HCT116 (cell line): Measurements from ENCODE around the gene ABTB2. TPM values are rescaled to one million over a fixed set of nuclear protein-coding genes. Genes with fewer than 3 reads are reported as not detected.

Source experiments
- ATAC-seq: fragments of 200-7000 bp; cut with Tn5 transposase; 2 replicates; pipeline ENCODE4 v1.9.1; 2020; ENCODE audit warnings: mild to moderate bottlenecking, moderate library complexity
- BruUV-seq: library from RNA; stranded (reverse); fragments of 400-500 nt; replicated peaks from 2 replicates; lab custom pipeline; 2021; lab: Mats Ljungman, UMichigan
- CTCF ChIA-PET: fragments of 300-600 bp; sonication (Branson Sonifier 250); formaldehyde crosslinking; loops from one replicate; lab custom pipeline; 2021; ENCODE audit warnings: antibody characterized with exemption; lab: Charles Lee
- POLR2A ChIA-PET: fragments of 300-600, 350-600 bp; sonication (Branson Sonifier 250); formaldehyde crosslinking; loops from one replicate; lab custom pipeline; 2021; ENCODE audit warnings: antibody characterized with exemption; lab: Charles Lee
- RAD21 ChIA-PET, 2 experiments: fragments of 300-600 bp; sonication (Branson Sonifier 250); formaldehyde crosslinking; loops; one replicate each; lab custom pipeline; 2023; ENCODE audit warnings: low total read pairs in 2 of 2; ENCODE audit not compliant: uncharacterized antibody in 2 of 2, unreplicated experiment in 2 of 2, low non-redundant PET in 1 of 2; lab: Charles Lee
- DNase-seq: peaks from one replicate; pipeline ENCODE4 v3.0.0-alpha.2; 2010; ENCODE audit warnings: low read depth, low spot score
- H2AFZ ChIP-seq: fragments of 200-600 bp; shearing (Covaris generic), sonication (generic); 2 replicates; pipeline ENCODE4 v1.6.1; 2017; ENCODE audit warnings: low read depth, mixed run types, mixed read lengths, antibody characterized with exemption, low read length; ENCODE audit not compliant: poor library complexity, severe bottlenecking
- H3K27ac ChIP-seq: 2 replicates; pipeline ENCODE4 v1.5.1; 2012; ENCODE audit warnings: low read depth, low read length
- H3K27me3 ChIP-seq: fragments of 200-600 bp; sonication (generic); 2 replicates; pipeline ENCODE4 v1.6.1; 2016; ENCODE audit warnings: mixed run types, low read length, mixed read lengths; ENCODE audit not compliant: insufficient read depth
- H3K36me3 ChIP-seq, 2 experiments: fragments of 200-500 bp in 1 of 2; fragments of 200-600 bp in 1 of 2; sonication (Bioruptor generic) in 1 of 2; sonication (generic) in 1 of 2; 2 replicates each; pipeline versions ENCODE4 v1.5.1 to v1.6.1; 2014 to 2016; ENCODE audit warnings: low read length in 2 of 2, inconsistent platforms in 1 of 2, mixed read lengths in 1 of 2, mixed run types in 1 of 2; ENCODE audit not compliant: insufficient read depth in 2 of 2, control insufficient read depth in 1 of 2
- H3K4me1 ChIP-seq, 2 experiments: fragments of 200-600 bp in 1 of 2; sonication (generic) in 1 of 2; 2 replicates each; pipeline versions ENCODE4 v1.5.1 to v1.6.1; 2012 to 2017; ENCODE audit warnings: low read length in 2 of 2, inconsistent platforms in 1 of 2, mild to moderate bottlenecking in 1 of 2, mixed read lengths in 1 of 2, mixed run types in 1 of 2, moderate library complexity in 1 of 2; ENCODE audit not compliant: insufficient read depth in 2 of 2, control insufficient read depth in 1 of 2
- H3K4me2 ChIP-seq: fragments of 200-600 bp; sonication (generic); 2 replicates; pipeline ENCODE4 v1.6.1; 2017; ENCODE audit warnings: mixed run types, low read length, mixed read lengths
- H3K4me3 ChIP-seq, 2 experiments: fragments of 200-600 bp in 1 of 2; sonication (generic) in 1 of 2; replicated peaks in 1 of 2; 2 replicates each; pipeline ENCODE4 v1.5.1; 2011 to 2016; ENCODE audit warnings: low read length in 2 of 2, control low read depth in 1 of 2, low read depth in 1 of 2, mild to moderate bottlenecking in 1 of 2, mixed read lengths in 1 of 2, mixed run types in 1 of 2
- H3K79me2 ChIP-seq: fragments of 200-600 bp; sonication (generic); 2 replicates; pipeline ENCODE4 v1.6.1; 2017; ENCODE audit warnings: mild to moderate bottlenecking, mixed run types, low read length, moderate library complexity, mixed read lengths; ENCODE audit not compliant: insufficient read depth
- H3K9ac ChIP-seq: fragments of 200-600 bp; sonication (generic); 2 replicates; pipeline ENCODE4 v1.6.1; 2016; ENCODE audit warnings: low read length, mixed read lengths
- H3K9me2 ChIP-seq: fragments of 200-600 bp; sonication (generic), shearing (Covaris generic); 2 replicates; pipeline ENCODE4 v1.6.1; 2017; ENCODE audit warnings: mixed run types, mild to moderate bottlenecking, moderate library complexity; ENCODE audit not compliant: insufficient read depth
- H3K9me3 ChIP-seq, 2 experiments: fragments of 200-500 bp in 1 of 2; fragments of 200-600 bp in 1 of 2; sonication (Bioruptor generic) in 1 of 2; sonication (generic) in 1 of 2; 2 replicates each; pipeline ENCODE4 v1.6.1; 2014 to 2017; ENCODE audit warnings: low read length in 2 of 2, mixed read lengths in 2 of 2, inconsistent platforms in 1 of 2, low read depth in 1 of 2, mild to moderate bottlenecking in 1 of 2, mixed run types in 1 of 2, moderate library complexity in 1 of 2; ENCODE audit not compliant: control insufficient read depth in 1 of 2, insufficient read depth in 1 of 2
- H4K20me1 ChIP-seq: fragments of 200-600 bp; sonication (generic), shearing (Covaris generic); 2 replicates; pipeline ENCODE4 v1.6.1; 2017; ENCODE audit warnings: mixed run types, mild to moderate bottlenecking, moderate library complexity; ENCODE audit not compliant: insufficient read depth
- CBX3 ChIP-seq: IDR thresholded peaks from 2 replicates; pipeline ENCODE4 v1.6.1; 2012; ENCODE audit warnings: low read depth
- CTCF ChIP-seq, 3 experiments: fragments of 200-600 bp in 1 of 3; sonication (generic) in 1 of 3; IDR thresholded peaks in 2 of 3; conservative IDR thresholded peaks in 1 of 3; 2 replicates each; pipeline ENCODE4 v1.5.1; 2012 to 2017; ENCODE audit warnings: low read depth in 2 of 3, low read length in 2 of 3, antibody characterized with exemption in 1 of 3, borderline replicate concordance in 1 of 3, control low read depth in 1 of 3, mild to moderate bottlenecking in 1 of 3, mixed read lengths in 1 of 3, mixed run types in 1 of 3, moderate library complexity in 1 of 3; ENCODE audit not compliant: insufficient read depth in 1 of 3
- ELF1 ChIP-seq: IDR thresholded peaks from 2 replicates; pipeline ENCODE4 v1.6.1; 2012; ENCODE audit warnings: low read depth, borderline replicate concordance
- JUND ChIP-seq: IDR thresholded peaks from 2 replicates; pipeline ENCODE4 v1.6.1; 2012
- REST ChIP-seq: IDR thresholded peaks from 2 replicates; pipeline ENCODE4 v1.6.1; 2012; ENCODE audit warnings: low read depth
- ZNF274 ChIP-seq: fragments of 200-500 bp; sonication (Bioruptor generic); IDR thresholded peaks from 2 replicates; pipeline ENCODE4 v1.6.1; 2014; ENCODE audit warnings: mild to moderate bottlenecking, low read depth, low read length, inconsistent platforms
- intact Hi-C: fragments of 100-400 bp; cut with micrococcal nuclease; formaldehyde crosslinking; loops from 2 replicates; pipeline ENCODE4 v1.10.0; 2022
- total RNA-seq: library from RNA; stranded (reverse); gene quantifications from one replicate; pipeline ENCODE4 v1.2.1, GENCODE V29; 2021; ENCODE audit not compliant: unreplicated experiment

ABTB2 gene
- total RNA-seq, 1 experiment from 2014 or later, result 6.8 TPM

- no peak for TF ChIP-seq CTCF (IDR thresholded peaks at IDR 0.05 in 2 of 3, conservative IDR thresholded peaks at IDR 0.05 in 1 of 3; ENCODE audit: borderline replicate concordance in 1 of 3, insufficient read depth in 1 of 3, low read depth in 2 of 3, low read length in 2 of 3)
- TF ChIP-seq, all 23 proteins: peak for 0
Measured at GRCh38 chr11:34191578-34191977, 166.2 kb downstream of the ABTB2 start (continued).

GRCh38 chr11:34190192-34191139, 167.3 kb downstream of the ABTB2 start:
- Histone ChIP-seq H3K4me1 (peaks cover 19 to 41% of the 10 kb centered on the region in 2 experiments), H2AFZ (no peak overlapping the region), H4K20me1 (no peaks in the 10 kb centered on the region), H3K4me3 (no peak overlapping the region), H3K36me3 (no peaks in the 10 kb centered on the region), H3K4me2 (no peak overlapping the region), H3K79me2 (no peaks in the 10 kb centered on the region), H3K27ac (no peak overlapping the region), H3K9me3 (no peaks in the 10 kb centered on the region), H3K9me2 (no peaks in the 10 kb centered on the region), H3K27me3 (no peaks in the 10 kb centered on the region), H3K9ac (no peak overlapping the region)
- ChIA-PET POLR2A (no interaction called here), CTCF (no interaction called here), RAD21 (interaction anchor here in 1 of 2 experiments (1.0 kb wide), 1 partner anchor 16 kb away, joined by 4 read pairs; no protein-coding TSS in a partner anchor)
- DNase-seq (no peak), ATAC-seq (no peak)
- BruUV-seq, result no TSS peak
- intact Hi-C loops, result loop anchor here (5.0 kb wide), 1 partner anchor 167 kb away; the partner anchor contains the start of gene ABTB2
- TF ChIP-seq CBX3 (no peak), JUND (no peak), REST (no peak), ELF1 (no peak), ZNF274 (no peak)
